Uterine smooth muscle cell (primary cell): ENCODE results near the gene SH3D19. TPM values are rescaled to one million over a fixed set of nuclear protein-coding genes. Genes with fewer than 3 reads are reported as not detected.

Experiments
- total RNA-seq: library from RNA; depleted of rRNA; stranded (reverse); fragments of >200 nt; gene quantifications from 2 replicates; pipeline ENCODE4 v1.2.3, GENCODE V29; 2014

Gene SH3D19
- 18.4 and 19.3 TPM in 2 replicates for total RNA-seq

GRCh38 chr4:151325111-151325948 lies at the start of gene SH3D19:
SH3D19 (minus strand) TSS chr4:151325605; CDS start chr4:151325352, 253 bp downstream.

GRCh38 chr4:151276787-151277562 lies 48.4 kb downstream of the SH3D19 start, which contains the start of gene PRSS48:
PRSS48 (plus strand) TSS chr4:151277161; CDS start chr4:151277173, 12 bp downstream.

GRCh38 chr4:151099229-151099975 lies 226.0 kb downstream of the SH3D19 start, which contains the start of gene RPS3A:
RPS3A (plus strand) TSS chr4:151099628; CDS start chr4:151099653, 25 bp downstream.

Other genes with a start within 250 kb of the SH3D19 start
- 2,125 and 2,542 TPM in 2 replicates for gene RPS3A, start 226.0 kb downstream of the SH3D19 start, total RNA-seq
- gene PRSS48, start 48.4 kb downstream of the SH3D19 start, total RNA-seq: not detected in 2 replicates
- 1.4 TPM in 2 replicates for gene FHIP1A, start 83.6 kb upstream of the SH3D19 start, total RNA-seq